Occipital lobe (tissue), 2 donors: ENCODE measurements around the gene RPL27. TPM values are rescaled to one million over a fixed set of nuclear protein-coding genes. Genes with fewer than 3 reads are reported as not detected.

ENCODE experiments used
- DNase-seq: peaks from one replicate; lab custom pipeline; 2025; lab: John Stamatoyannopoulos, UW
- total RNA-seq: library from RNA; depleted of rRNA; stranded (reverse); fragments of >200 nt; gene quantifications from one replicate; pipeline ENCODE4 v1.2.3, GENCODE V29; 2014

RPL27 gene
- total RNA-seq, 1 donor from 2014 or later = 891 TPM

DNA sequence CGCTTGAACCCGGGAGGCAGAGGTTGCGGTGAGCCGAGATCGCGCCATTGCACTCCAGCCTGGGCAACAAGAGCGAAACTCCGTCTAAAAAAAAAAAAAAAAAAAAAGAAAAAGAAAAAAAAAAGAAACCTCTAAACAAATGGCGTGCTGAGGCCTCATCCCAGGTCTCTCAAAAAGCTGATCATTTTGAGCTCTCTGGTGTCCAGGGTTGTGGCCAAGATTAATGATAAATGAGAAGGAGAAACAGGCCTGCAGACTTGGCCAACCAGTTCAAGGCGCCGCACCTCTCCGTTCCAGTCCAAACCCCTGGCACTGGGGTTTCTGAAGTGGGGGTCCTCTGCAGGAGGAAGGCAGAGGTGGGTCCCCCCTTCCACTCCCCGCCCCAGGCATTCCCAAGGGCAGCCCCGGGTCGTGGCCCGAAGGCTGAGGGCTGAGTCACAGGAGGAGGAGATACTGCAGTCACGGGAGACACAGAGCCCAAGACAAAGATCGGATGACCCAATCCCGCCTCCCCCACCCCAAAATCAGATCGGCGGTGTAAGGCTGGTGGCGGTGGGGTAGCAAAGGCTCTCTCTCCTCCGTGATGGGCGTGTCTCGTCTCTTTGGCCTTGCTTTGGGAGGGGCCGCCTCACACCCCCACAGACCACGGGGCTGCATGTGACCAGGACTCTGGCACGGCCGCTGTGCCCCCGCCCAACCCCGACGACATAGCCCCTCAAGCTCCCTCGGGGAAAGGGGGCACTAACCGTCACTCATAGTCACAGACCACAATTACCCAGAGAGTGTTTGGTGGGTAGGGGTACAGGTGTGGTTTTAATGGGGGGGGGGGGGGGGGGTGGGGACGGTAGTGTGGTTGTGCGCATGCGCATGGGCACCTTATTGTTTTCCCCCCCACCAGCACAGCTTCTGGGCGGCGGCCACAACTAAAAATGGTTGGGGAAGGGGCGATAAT is 22.8 kb downstream of the RPL27 start:
- DNase-seq = no peak

GRCh38 chr17:43021741-43022512 is 23.7 kb downstream of the RPL27 start, which contains the start of gene VAT1:
Gene VAT1 (minus strand): TSS chr17:43022385. CDS start chr17:43022322, 63 bp downstream.
- peak; percentile 62 for DNase-seq

DNA sequence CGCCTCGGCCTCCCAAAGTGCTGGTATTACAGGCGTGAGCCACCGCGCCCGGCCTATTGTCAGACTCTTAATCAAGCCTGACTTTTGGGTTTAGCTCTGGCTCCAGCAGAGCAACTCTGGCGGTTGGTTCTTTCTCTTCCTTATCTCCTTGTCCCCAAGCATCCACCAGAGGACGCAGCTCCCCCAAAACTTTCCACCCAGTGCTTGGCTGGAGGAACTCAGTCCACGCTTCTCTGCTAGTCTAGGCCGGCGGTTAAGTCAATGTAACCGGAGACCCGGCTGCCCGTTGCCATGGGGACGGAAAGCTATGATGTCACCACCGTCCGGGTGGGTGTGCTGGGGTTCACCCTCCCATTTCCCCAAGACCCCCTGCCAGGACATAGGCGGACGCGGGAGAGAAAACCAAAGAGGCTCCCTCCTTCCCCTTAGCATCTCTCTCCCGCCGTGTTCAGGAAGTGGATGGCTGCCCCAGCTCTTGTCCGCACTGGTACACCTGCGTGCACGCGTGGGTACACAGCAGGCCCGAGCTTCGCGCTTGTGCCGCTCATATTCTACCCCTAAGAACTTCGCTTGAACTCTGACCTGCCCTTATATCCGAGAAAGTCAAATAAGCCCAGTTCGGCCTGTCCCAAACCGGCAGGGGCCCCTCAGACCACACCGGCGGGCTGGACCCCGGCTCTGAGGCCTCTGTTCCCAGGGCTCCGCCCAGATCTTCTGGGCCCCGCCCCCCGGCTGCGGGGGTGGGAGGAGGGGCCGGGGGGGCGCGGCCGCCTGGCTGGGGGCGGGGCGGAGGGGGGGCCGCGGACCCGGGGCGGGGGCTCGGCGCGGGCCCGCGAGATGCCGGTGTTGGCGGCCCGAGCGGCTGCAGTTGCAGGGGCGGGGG is 26.4 kb downstream of the RPL27 start, which contains the start of gene RND2:
RND2 (plus strand) TSS at position 825 of the 883 bp plus-strand sequence. CDS start 117 bp downstream, outside the sequence.
- DNase-seq = peak; percentile 82

DNA sequence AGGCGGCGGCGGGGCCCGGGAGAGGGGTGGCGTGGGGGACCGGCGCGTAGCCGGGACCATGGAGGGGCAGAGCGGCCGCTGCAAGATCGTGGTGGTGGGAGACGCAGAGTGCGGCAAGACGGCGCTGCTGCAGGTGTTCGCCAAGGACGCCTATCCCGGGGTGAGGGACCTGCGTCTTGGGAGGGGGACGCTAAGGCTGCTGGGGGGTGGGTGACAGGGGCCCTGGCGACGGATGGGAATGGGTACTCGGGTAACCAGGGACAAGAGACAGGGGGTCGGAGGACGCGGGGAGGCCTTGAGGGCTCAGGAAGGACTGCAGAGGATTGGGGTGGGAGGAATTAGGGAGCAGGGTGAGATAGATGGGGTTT is 27.1 kb downstream of the RPL27 start:
- no peak for DNase-seq

DNA sequence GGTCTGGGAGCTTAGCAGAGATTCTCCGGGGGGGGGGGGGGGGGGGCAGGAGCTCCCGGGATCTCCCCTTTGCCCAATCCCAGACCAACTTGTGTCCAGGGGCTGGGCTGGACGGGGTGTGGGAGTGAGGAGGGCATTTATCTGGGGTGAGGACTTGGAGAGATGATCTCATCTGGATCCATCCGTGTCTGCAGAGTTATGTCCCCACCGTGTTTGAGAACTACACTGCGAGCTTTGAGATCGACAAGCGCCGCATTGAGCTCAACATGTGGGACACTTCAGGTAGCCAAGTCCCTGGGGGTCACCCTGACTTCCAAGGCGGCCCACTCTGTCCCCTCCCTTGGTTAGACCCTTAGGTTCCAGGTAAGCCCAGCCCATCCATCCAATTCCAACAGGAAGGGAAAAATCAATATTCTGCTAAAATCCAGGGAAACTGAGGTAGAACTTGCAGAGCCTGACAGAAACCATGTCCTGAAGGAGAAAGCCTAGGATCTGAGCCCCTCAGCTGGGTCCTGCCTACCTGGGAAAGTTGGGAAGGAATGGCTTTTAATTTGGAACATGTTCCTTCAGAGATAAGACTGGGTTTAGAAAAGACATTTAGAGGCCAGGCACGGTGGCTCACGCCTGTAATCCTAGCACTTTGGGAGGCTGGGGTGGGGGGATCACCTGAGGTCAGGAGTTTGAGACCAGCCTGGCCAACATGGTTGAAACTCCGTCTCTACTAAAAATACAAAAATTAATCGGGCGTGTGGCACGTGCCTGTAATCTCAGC is 27.7 kb downstream of the RPL27 start:
- no peak for DNase-seq

GRCh38 chr17:43026595-43026994 is 28.4 kb downstream of the RPL27 start:
- no peak for DNase-seq

DNA sequence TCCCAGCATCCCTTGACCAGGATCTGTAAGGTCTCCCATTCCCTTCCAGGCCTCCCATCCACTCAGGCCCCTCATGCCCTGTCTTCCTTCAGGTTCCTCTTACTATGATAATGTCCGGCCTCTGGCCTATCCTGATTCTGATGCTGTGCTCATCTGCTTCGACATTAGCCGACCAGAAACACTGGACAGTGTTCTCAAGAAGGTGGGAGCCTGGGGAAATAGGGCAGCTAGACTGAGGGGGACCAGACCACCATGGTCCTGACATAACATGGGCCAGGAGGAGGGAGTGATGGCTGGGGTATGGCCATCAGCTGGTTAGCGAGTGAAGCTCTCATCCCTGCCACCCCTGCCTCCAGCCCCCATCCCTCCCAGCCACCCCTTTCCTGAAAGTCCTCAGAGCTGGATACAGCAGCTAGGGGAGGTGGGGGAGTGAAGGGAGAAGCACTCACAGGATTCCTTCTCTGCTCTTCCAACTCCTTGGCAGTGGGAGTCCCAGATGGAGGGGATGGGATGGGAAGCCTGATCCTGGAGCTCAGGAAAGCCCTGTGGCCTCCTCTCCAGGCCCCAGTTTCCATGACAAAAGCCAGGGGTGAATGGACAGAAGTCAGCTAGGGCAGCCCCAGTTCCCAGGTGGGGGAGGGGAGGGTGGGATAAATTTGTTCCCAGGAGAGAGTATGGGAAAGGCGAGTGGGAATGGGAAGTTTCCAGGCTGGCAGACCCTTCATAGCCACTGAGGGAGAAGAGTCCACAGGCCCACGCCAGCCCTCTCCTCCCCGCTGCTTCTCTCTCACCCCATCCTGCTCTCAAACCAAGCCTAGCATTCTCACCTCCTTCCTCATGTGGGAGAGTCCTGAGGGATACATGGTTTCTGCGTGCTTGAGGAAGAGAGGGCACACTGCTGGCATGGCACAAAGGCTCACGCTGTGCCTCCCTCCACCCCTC is 29.1 kb downstream of the RPL27 start:
- no peak for DNase-seq

DNA sequence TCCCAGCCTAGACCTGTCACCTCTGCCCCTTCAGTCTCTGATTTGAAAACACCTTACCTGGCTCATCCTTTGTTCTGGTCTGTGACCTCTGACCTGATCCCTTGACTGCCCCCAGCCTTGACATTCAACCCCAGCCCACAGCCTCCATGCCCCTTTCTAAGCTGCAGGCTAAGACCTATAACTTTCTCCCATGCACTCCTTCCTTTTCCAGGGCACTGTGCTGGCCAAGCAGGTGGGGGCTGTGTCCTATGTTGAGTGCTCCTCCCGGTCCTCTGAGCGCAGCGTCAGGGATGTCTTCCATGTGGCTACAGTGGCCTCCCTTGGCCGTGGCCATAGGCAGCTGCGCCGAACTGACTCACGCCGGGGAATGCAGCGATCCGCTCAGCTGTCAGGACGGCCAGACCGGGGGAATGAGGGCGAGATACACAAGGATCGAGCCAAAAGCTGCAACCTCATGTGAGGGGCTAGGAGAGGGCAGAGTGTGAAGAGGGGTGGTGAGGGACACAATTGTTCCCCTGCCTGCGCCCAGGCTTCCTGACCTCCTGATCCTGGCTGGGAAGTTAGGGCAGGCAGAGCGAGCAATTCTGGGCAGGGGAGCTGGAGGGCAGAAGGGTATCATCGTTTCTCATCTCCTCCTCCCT is 30.1 kb downstream of the RPL27 start:
- DNase-seq = no peak

DNA sequence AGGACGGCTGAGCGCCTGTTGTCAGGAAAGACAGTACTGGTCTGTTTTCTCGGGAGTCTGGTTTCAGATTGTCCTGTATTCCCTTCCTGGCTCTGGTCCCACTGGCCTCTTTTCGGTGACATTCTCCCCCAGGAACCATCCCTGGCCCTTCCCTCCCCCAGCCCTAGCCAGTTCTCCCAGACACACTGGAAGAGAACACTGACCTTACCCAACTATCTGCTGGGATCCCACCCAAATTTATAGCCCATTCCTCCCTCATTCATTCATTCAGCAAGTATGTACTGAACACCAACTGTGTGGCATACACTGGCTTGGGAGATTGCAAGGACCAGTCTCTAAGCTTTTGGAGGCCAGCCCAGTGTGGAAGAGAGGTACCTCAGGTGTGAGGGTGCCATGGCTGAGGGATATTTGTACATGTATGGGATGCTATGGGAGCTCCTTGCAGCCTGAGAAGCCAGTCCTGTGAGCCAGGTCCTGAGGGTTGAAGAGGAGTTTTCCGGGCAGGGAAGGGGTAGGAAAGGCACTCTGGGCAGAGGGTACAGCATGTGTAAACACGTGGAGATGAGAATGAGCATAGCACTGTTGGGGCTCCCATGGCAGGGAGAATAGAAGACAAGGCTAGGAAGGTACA is 32.0 kb downstream of the RPL27 start:
- DNase-seq = no peak

GRCh38 chr17:43031666-43032065 is 33.4 kb downstream of the RPL27 start:
- no peak for DNase-seq

DNA sequence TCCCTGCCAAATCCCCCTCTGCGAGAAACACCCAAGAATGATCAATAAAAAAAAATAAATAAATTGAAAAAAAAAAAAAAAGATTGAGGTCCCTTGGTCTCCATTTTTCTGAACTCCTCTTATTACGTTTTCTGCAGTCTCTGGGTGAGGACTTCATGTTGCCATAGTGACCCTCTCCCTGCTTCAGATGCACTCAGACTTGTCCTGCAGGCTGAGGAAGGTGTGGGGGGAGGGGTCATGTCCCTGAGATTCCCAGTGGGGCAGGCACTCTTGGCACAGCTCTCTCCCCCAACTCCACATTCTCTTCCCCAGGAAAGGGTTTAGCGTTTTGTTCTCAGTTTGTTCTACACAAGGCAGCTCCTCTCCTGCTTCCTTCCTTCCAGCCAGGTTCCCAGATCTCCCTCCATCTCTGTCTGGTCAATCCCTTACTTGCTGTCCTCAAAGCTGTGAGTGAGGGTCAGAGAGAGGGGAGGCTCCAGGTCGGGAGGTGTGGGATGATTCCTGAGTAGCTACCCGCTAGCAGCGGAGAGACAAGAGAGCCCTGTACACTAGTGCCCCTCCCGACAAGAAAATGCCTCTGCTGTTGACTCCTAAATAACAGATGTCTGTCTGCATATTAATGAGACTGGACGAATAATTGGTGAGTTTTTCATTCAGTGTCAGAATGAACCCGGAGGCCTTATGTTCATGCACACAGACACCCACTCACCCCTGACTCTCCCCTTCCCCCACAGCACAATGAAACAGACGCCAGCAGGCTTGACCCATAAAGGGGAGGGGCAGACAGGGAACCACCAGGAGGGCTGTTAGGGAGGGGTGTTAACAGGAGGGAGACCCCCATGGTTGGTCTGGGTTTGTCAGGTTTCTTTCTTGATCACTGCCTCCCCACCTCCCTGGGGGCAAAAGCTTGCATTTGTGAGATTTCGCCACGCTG is 36.0 kb downstream of the RPL27 start:
- no peak for DNase-seq

GRCh38 chr17:43034894-43035293 is 36.7 kb downstream of the RPL27 start:
- no peak for DNase-seq

DNA sequence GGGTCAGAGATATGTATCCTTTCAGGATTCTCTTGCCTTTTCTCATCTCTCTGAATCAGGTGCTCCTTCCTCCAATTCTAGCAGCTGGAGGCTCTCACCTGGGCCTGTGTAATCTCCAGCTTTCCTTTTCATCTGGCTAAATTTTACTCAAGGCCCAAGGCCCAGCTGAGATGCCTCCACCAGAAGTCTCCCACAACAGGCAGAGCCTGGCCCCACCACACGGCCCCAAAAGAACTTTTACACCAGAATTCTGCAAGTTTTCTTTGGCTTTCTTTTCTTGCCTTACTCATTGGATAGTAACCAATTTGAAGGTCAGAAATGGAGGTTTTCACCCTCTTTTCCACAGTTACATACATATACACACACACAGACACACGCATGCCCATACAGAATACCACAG is 41.4 kb downstream of the RPL27 start:
- DNase-seq = no peak

GRCh38 chr17:43040655-43041054 is 42.4 kb downstream of the RPL27 start:
- no peak for DNase-seq

- no peak for DNase-seq
These were observed 43.9 kb downstream of the RPL27 start for GRCh38 chr17:43042025-43042628.

DNA sequence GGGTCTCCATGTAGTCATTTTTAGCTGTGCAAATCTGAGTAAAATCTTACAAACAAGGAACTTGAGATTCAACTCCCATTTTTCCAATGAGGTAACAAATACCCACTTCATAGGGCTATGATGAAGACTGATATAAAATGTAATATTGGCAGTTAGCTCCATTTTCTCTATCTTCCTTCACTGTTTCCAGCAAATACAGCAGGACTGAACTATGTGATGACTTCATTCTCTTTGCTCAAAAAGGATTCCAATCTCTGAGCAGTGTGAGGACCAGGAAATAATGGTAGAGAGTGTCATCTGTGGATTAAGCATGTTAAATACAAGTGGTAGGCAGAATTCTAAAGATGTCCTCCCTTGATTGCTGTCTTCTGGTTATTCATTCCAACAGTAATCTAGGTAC is 45.1 kb downstream of the RPL27 start:
- no peak for DNase-seq

- no peak for DNase-seq
These were observed 45.8 kb downstream of the RPL27 start for GRCh38 chr17:43044024-43044423.
